Fibroblast of skin of back (primary cell): ENCODE results near the gene FOXP1.

Experiments used
- DNase-seq: peaks from one replicate; pipeline ENCODE4 v3.0.0-alpha.2; 2013

Gene FOXP1

DNA sequence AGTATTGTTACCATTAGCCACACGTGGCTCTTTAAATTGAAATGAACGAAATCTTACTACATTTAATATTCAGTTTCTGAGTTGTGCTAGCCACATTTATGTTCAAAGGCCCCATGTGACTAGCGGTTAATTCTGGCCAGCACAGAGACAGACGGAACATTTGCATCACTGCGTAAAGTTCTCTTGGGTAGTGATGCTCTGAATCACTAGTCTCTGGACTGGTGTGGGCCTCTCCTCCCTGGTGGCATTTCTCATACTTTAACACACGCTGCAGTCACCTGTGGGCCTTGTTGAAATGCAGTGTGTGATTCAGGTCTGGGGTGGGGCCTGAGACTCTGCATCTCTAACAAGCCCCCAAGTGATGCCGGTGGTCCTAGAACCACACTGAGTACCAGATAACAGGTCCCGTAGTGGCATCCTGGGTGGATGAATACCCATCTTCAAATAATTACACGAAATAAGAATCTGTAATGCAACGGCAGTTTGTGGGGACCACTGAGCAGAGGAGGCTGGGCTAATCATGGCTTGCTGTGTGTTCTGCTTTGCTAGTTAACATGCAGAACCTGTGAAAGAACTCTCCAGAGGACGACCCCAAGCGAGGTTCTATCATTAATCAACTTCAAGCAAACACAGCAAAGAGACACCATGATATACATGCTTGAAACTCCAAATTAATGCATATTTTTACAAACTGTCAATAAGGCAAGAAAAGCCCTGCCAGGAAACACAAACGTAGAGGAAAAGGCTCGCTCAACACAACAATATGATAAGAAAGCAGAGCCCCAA is 623.8 kb downstream of the FOXP1 start:
- DNase-seq = no peak

DNA sequence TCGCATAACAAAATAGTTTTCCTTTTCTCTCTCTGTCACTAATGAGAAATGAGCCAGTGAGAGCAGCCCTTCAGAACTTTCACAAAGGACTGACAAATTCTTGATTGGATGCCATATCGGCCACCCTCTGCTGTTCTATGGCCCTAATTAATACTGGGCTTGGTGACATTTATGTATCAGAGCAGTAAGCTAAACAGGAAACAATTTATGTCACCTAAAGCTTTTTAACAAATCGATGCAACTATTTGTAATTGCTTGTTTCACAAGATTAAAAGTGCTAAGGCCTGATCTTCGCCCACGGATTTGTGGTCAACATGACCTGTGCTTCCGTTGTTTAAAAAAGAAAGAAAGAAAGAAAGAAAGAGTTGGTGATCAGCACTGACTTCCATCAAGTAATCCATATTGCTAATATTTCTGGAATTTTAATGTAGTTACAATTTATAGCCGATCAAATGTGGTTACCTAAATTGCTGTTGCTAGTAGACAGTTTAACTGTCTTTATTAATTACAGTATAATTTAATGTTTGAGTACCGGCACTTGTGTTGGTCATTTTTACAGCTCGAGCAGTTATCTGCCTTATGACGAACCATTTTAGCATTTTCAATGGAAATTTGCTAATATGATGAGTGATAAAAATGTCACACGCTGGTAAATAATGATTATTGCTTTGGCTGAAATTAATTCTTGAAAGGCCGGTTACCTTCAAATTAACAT is 631.3 kb downstream of the FOXP1 start:
- no peak for DNase-seq

DNA sequence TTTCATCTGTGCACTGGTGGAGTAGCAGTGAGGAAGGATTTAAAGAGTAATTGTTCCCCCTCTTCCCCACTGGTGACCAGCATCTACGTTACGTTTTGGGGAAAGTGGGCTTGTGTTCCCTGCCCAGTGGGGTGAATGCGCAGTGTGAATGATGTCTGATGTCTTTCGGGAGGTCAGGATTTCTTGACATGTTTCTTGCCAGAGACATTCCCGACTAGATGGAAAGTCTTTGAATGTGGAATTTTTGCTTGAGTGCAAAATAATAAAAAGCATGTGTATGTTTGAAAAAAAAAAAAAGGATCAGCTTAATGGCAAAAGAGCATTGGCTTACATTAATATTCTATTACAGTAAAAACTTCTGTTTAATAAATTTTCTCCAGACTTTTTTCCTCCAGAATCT is 632.2 kb downstream of the FOXP1 start:
- no peak for DNase-seq

DNA sequence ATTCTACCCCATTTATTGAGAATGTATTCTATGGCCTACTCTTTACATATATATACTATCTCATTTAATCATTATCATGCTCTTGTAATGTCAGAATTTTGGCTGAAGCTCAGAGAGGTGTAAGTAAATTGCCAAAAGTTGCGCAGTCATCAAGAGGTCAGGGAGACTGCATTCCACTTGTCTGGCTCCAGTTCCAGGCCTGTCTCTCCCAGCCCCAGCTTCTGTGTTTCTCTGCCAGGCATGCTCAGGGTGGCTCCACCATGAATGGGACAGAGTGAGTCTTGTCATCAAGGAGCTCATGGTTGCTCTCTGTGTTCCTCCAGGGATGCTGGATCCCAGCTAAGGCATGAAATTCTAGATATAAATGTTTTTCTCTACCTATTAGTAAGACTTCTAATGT is 635.9 kb downstream of the FOXP1 start:
- peak; percentile 12 for DNase-seq

DNA sequence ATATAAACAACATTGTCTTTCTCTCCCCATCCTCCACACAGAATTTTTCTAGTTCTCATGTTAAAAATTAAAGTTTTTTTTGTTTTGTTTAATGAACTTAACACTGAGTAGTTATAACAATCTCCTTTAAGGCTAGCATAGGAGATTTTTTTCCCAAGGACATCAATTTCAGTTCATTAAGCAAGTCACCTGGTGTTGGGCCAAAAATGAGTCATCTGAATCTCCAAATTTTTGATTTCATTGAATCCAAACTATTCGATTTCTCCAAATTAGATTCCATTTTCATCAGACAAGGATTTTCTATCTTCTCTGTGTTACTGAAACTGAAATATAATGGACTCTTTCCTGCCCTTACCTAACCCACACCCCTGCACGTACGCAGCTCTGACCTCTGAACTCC is 639.6 kb downstream of the FOXP1 start:
- DNase-seq = no peak

DNA sequence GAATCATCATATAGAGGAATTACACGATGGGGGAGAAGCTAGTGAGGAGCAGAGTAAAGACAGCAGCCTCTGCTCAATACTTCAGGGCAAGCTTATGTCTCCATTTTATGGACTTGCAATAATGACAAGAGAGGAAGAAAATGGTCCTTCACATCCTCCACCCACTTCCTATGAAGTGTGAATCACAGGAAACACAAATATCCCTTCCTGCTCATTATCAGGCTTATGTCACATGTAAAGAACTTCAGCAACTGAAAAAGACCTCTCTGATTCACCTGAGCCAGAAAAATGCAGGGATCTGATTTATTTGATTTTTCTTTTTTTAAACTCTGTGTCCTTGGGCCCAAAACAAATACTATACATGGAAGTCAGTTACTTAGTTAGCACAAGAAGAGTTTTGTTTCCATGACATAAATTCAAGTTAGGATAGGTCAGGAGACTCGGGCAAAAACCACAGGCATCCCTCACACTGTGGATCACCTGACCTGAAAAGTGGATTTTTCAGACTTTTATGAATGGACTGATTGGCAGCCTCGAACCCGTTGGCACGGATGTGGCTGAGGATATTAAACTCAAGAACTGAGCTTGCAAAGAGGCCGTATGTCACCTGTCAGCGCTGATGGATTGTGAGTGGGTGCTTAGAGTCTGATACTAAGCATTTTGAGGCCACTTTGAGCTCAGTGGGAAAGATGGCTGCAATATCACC is 650.3 kb downstream of the FOXP1 start:
- DNase-seq = no peak

DNA sequence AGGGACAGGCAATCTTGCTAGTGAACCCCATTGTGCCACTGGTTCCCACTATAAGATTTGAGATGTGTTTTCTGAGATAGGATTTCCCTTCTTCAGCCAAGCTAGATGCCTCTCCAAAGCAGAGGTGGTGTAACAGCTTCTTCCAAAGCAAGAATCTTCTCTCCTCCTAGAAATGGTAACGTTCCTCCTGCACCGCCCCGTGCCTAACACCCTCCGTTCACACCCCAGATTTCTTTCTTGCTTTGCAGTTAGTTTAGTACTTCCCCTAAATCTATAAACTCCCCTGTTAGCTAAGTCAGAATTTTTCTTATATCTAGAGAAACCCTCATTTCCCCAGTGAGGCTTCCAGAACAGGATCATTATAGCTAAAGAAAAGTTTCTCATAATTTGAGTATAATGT is 653.5 kb downstream of the FOXP1 start:
- no peak for DNase-seq

DNA sequence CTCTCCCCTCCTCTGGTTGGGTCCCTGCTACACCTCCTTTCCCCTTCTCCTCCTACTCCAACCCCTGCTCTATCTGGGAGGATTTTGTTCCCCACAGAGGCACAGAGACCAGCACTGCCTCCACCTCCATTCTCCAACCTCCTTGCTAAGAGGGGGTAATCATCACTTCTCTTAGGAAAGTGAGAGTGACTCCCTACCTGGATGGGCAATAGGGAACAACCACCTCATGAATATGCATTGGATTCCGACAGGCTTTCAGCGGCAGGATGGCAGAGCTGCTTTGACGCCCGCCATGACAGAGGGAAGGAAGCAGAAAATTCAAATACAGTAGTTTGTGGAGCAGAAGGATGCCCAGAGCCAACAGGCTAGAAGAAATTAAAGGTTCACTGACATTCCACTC is 656.3 kb downstream of the FOXP1 start:
- DNase-seq = no peak

DNA sequence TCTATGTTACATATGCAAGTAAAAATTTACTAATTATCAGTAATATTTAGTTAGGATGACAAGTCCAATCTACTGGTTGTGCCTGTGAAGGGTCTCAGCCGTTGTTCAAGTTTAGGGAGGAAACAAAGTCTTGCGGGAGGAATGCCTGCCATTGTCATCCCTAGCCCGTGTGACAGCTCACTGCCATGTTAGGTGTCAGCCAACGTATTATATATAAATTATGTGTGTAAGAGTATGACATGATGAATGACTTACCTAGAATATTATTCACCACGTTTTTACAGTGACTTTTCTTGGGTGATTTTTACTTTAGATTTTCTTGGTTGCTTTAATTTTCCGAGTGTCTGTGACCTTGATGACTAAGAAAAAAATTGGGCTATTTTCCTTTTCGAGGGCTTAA is 656.7 kb downstream of the FOXP1 start:
- DNase-seq = no peak

DNA sequence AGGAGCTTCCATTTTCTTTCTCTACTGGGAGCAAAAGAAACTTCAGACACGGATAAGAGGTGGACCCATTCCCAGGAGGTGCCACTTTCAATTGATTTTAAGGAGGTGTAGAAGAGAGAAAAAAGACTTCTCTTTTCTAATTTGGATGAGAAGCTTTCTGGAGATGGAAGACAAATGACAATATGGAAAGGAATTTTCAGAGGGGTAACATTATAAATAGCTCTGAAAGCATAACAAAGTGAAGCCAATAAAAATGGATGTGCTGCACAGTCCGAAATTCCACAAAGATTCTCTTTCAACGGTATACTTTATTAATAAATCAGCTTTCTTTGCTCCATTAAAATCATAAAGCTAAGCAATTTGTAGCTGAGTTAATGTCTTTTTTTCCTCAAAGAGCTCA is 663.9 kb downstream of the FOXP1 start:
- peak; percentile 69 for DNase-seq

DNA sequence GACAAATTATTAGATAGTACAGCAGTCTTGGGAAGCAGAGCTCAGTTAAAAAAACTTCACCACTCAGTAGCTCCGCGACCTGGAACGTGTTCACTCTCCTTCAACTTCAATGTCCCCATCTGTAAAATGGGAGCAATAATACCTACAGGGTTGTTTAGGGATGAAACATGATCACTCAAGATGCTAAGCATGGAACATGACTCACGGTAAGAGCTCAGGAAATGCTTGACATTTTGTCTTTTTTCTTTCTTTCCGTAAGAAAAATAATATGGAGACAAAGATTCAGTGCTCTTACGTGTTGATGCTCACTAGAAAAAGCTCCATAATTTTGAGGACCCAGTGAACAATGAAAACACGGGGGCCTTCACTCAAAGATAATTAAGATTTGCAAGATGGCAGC is 664.4 kb downstream of the FOXP1 start:
- DNase-seq = peak; percentile 64

DNA sequence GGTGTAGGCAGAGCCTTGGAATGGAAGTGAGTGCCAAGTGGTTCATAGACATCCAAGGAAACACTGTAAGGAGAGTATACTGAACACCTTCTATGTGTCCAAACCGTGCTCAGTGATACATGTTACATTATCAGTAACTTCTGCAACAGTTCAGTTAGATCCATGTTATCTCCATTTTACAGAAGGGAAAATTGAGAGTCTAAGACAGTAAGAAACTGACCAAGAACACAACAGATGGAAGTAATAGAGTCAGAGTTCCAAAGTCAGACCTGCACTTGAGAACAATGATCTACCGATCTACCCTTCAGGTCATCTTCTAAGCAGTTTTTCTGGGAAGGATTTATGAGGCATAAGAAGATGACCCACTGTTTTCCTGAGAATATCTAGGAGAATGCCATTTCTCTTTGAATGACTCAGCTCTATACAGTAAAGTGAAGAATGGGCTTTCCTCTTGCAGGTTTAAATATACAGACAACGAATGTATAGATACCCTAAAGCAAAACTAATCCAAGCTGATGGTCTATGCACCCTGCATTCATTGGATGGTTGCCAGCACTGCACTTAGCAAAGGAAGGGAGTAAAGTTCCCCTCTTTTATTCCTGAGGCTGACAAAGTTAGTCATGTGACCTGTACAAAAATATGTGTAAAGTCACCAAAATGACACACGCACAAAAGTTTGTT is 667.0 kb downstream of the FOXP1 start:
- DNase-seq = peak; percentile 31

DNA sequence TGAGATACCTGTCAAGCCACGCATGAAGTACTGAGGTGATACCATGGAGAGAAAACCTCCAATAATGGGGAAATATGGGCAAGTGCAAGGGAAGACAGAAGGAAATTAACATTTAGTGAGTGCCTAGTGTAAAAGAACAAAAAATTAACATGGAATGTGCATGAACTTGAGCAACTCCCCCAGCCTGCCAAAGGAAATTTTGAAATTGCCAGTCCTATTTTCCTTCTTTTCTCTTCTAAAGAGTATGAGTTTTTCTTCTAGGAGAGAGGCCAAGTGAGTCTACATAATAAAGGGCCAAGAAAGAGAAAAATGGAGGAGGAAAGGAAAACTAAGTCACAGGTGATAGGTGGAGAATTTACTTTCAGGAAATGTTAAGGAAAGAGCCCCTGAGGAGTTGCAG is 668.7 kb downstream of the FOXP1 start:
- DNase-seq = no peak

DNA sequence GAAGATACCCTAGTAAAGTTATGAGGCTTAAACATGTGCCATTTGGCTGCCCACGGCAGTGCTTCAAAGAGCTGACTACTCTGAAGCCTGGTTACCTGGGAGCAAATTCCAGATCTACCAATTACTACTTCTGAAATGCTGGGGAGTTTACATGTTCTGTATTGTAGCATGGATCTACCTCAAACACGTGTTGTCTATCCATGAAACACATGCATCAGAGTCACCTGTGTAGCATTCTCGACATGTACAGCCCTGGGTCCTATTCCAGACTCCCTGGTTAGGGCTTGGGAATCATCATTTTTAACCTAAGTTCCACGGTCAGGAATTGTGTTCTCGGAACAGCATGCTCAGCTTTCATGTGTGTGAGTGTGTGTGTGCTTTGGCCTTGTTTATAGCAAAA is 671.8 kb downstream of the FOXP1 start:
- no peak for DNase-seq

DNA sequence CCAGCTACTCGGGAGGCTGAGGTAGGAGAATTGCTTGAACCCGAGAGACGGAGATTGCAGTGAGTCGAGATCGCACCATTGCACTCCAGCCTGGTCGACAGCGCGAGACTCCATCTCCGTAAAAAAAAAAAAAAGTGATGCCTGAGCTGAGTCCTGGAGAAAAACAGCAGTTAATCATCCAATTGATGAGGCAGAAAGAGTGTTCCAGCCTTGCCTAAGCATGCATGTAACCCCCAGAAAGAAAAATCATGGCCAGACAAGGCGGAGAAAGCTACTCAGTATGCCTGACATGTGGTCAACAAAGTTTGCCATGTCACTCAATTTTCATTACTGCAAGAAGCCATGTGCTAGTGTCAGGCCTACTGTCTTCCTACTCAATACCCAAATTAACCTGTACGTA is 678.0 kb downstream of the FOXP1 start:
- DNase-seq = no peak
